ENCODE data around the gene CD68.

DNA sequence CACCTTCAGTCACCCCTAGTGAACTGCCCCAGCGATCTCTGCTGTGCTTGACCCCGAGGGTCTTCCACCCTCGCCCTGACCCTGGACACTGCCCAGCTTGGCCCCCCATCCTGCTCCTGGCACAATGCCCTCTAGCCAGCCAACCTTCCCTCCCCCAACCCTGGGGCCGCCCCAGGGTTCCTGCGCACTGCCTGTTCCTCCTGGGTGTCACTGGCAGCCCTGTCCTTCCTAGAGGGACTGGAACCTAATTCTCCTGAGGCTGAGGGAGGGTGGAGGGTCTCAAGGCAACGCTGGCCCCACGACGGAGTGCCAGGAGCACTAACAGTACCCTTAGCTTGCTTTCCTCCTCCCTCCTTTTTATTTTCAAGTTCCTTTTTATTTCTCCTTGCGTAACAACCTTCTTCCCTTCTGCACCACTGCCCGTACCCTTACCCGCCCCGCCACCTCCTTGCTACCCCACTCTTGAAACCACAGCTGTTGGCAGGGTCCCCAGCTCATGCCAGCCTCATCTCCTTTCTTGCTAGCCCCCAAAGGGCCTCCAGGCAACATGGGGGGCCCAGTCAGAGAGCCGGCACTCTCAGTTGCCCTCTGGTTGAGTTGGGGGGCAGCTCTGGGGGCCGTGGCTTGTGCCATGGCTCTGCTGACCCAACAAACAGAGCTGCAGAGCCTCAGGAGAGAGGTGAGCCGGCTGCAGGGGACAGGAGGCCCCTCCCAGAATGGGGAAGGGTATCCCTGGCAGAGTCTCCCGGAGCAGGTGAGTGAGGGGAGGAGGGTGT, 20.7 kb upstream of the CD68 start, which contains the start of gene TNFSF13:
- TF ChIP-seq, protein P1, sequence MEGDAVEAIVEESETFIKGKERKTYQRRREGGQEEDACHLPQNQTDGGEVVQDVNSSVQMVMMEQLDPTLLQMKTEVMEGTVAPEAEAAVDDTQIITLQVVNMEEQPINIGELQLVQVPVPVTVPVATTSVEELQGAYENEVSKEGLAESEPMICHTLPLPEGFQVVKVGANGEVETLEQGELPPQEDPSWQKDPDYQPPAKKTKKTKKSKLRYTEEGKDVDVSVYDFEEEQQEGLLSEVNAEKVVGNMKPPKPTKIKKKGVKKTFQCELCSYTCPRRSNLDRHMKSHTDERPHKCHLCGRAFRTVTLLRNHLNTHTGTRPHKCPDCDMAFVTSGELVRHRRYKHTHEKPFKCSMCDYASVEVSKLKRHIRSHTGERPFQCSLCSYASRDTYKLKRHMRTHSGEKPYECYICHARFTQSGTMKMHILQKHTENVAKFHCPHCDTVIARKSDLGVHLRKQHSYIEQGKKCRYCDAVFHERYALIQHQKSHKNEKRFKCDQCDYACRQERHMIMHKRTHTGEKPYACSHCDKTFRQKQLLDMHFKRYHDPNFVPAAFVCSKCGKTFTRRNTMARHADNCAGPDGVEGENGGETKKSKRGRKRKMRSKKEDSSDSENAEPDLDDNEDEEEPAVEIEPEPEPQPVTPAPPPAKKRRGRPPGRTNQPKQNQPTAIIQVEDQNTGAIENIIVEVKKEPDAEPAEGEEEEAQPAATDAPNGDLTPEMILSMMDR (IDR thresholded peaks at IDR 0.05) = no peak
- TF ChIP-seq POLR2A (IDR thresholded peaks at IDR 0.05) (no peak), POLR2AphosphoS5 (IDR thresholded peaks at IDR 0.05) (no peak)
